Smooth muscle cell (in vitro differentiated cells): ENCODE data around the gene TADA2A. TPM values are rescaled to one million over a fixed set of nuclear protein-coding genes. Genes with fewer than 3 reads are reported as not detected.
A peak's percentile ranks its signal among the peaks of the same experiment; 100 is the strongest.

ENCODE experiments used
- DNase-seq: peaks from one replicate; lab custom pipeline; 2025; ENCODE audit not compliant: unreplicated experiment; lab: John Stamatoyannopoulos, UW
- H2AFZ ChIP-seq: fragments of 200-600 bp; sonication (generic); 2 replicates; pipeline ENCODE4 v1.6.0; 2016; ENCODE audit warnings: antibody characterized with exemption, low read depth, mild to moderate bottlenecking
- H3F3A ChIP-seq: fragments of 200-600 bp; sonication (generic); 2 replicates; pipeline ENCODE4 v1.6.0; 2017; ENCODE audit warnings: antibody characterized with exemption, low read depth
- H3K27ac ChIP-seq: fragments of 200-600 bp; sonication (generic); 2 replicates; pipeline ENCODE4 v1.5.1; 2016; ENCODE audit warnings: low read depth, mild to moderate bottlenecking
- H3K27me3 ChIP-seq: fragments of 200-600 bp; sonication (generic); 2 replicates; pipeline ENCODE4 v1.6.1; 2016; ENCODE audit warnings: low read depth, mild to moderate bottlenecking
- H3K36me3 ChIP-seq: fragments of 200-600 bp; sonication (generic); 2 replicates; pipeline ENCODE4 v1.5.1; 2016; ENCODE audit warnings: low read depth
- H3K4me1 ChIP-seq: fragments of 200-600 bp; sonication (generic); 2 replicates; pipeline ENCODE4 v1.5.1; 2016; ENCODE audit warnings: low read depth
- H3K4me2 ChIP-seq: fragments of 200-600 bp; sonication (generic); 2 replicates; pipeline ENCODE4 v1.6.0; 2016; ENCODE audit warnings: mild to moderate bottlenecking
- H3K4me3 ChIP-seq: fragments of 200-600 bp; sonication (generic); 2 replicates; pipeline ENCODE4 v1.5.1; 2016; ENCODE audit warnings: mild to moderate bottlenecking
- H3K79me2 ChIP-seq: fragments of 200-600 bp; sonication (generic); 2 replicates; pipeline ENCODE4 v1.6.0; 2016; ENCODE audit warnings: low read depth, mild to moderate bottlenecking
- H3K9ac ChIP-seq: fragments of 200-600 bp; sonication (generic); 2 replicates; pipeline ENCODE4 v1.6.0; 2016; ENCODE audit warnings: low read depth
- H3K9me3 ChIP-seq: fragments of 200-600 bp; sonication (generic); replicated peaks from 2 replicates; pipeline ENCODE4 v1.5.1; 2016; ENCODE audit warnings: low read depth
- H4K20me1 ChIP-seq: fragments of 200-600 bp; sonication (generic); 2 replicates; pipeline ENCODE4 v1.6.0; 2016; ENCODE audit warnings: low read depth
- CTCF ChIP-seq: fragments of 200-600 bp; sonication (generic); IDR thresholded peaks from 2 replicates; pipeline ENCODE4 v1.5.1; 2017; ENCODE audit warnings: borderline replicate concordance, mild to moderate bottlenecking, antibody characterized with exemption; ENCODE audit not compliant: insufficient read depth, poor library complexity, severe bottlenecking
- WGBS: methylation state at CpG from one replicate; pipeline ENCODE4 v1.1.7; 2016; ENCODE audit warnings: low lambda C conversion rate; 5-methylcytosine and 5-hydroxymethylcytosine counted together
- polyA plus RNA-seq: library from polyadenylated mRNA; unstranded; fragments of >200 nt; fragmentation: Nextera tagmentation; extraction: Ambion mirVana; gene quantifications from 2 replicates; pipeline ENCODE4 v1.2.1, GENCODE V29; 2016
- total RNA-seq: library from RNA; depleted of rRNA; stranded (reverse); fragments of >200 nt; gene quantifications from 2 replicates; pipeline ENCODE4 v1.2.3, GENCODE V29; 2014

TADA2A gene
- total and polyA plus RNA-seq, 2 experiments from 2014 or later = 9.7 to 11.8 TPM

GRCh38 chr17:37422971-37423625, 16.4 kb downstream of the TADA2A start:
- 75% methylated on average over 4 of the region's 4 CpGs for WGBS
- peaks cover 12% of the 10 kb centered on the region for H3K36me3 ChIP-seq

GRCh38 chr17:37425268-37425667, 18.6 kb downstream of the TADA2A start:
- 100% methylated on average over 1 of the region's 1 CpG for WGBS
- H3K27ac ChIP-seq = no peak overlapping the region
- H3F3A ChIP-seq = no peaks in the 10 kb centered on the region
- DNase-seq = no peak
- no peak overlapping the region for H2AFZ ChIP-seq
- H4K20me1 ChIP-seq = no peaks in the 10 kb centered on the region
- H3K4me2 ChIP-seq = no peak overlapping the region
- H3K4me3 ChIP-seq = no peak overlapping the region
- no peaks in the 10 kb centered on the region for H3K27me3 ChIP-seq
- peaks cover 12% of the 10 kb centered on the region for H3K36me3 ChIP-seq
- H3K9me3 ChIP-seq = no peaks in the 10 kb centered on the region
- no peak overlapping the region for H3K9ac ChIP-seq
- H3K79me2 ChIP-seq = no peaks in the 10 kb centered on the region
- TF ChIP-seq CTCF = no peak
- H3K4me1 ChIP-seq = no peaks in the 10 kb centered on the region

More at GRCh38 chr17:37422971-37423625, 16.4 kb downstream of the TADA2A start:
- Histone ChIP-seq H3K4me3 (no peak overlapping the region), H2AFZ (no peak overlapping the region), H4K20me1 (no peaks in the 10 kb centered on the region), H3K9ac (no peak overlapping the region), H3K27me3 (no peaks in the 10 kb centered on the region), H3K79me2 (no peaks in the 10 kb centered on the region), H3K4me2 (no peak overlapping the region), H3K27ac (no peak overlapping the region), H3K4me1 (no peaks in the 10 kb centered on the region), H3F3A (no peaks in the 10 kb centered on the region), H3K9me3 (no peaks in the 10 kb centered on the region)
- no peak for TF ChIP-seq CTCF
- DNase-seq = no peak

GRCh38 chr17:37429039-37429438, 22.4 kb downstream of the TADA2A start:
- H3K27me3 ChIP-seq = no peaks in the 10 kb centered on the region
- no peak overlapping the region for H3K9ac ChIP-seq
- H3K4me2 ChIP-seq = no peak overlapping the region
- H3K79me2 ChIP-seq = no peaks in the 10 kb centered on the region
- H3K36me3 ChIP-seq = peaks cover 12% of the 10 kb centered on the region
- no peak for TF ChIP-seq CTCF
- H3K9me3 ChIP-seq = no peaks in the 10 kb centered on the region
- H3K4me3 ChIP-seq = no peak overlapping the region
- no peaks in the 10 kb centered on the region for H4K20me1 ChIP-seq
- DNase-seq = no peak
- H3F3A ChIP-seq = no peaks in the 10 kb centered on the region
- no peak overlapping the region for H2AFZ ChIP-seq
- peak overlapping the region; percentile 89 for H3K27ac ChIP-seq
- 94% methylated on average over 3 of the region's 3 CpGs for WGBS
- H3K4me1 ChIP-seq = no peaks in the 10 kb centered on the region

GRCh38 chr17:37429453-37429852, 22.8 kb downstream of the TADA2A start:
- Histone ChIP-seq H2AFZ (no peak overlapping the region), H3K79me2 (no peaks in the 10 kb centered on the region), H3K36me3 (peaks cover 12% of the 10 kb centered on the region), H3K4me3 (no peak overlapping the region), H3K27me3 (no peaks in the 10 kb centered on the region), H3F3A (no peaks in the 10 kb centered on the region), H3K9ac (peak overlapping the region; percentile 33), H3K9me3 (no peaks in the 10 kb centered on the region), H4K20me1 (no peaks in the 10 kb centered on the region), H3K27ac (peak overlapping the region; percentile 89), H3K4me1 (no peaks in the 10 kb centered on the region), H3K4me2 (no peak overlapping the region)
- DNase-seq = no peak
- 97% methylated on average over 1 of the region's 1 CpG for WGBS
- TF ChIP-seq CTCF = no peak
